Effector memory CD4-positive, alpha-beta T cell (primary cell): ENCODE results near the gene UMODL1.

Experiments
- DNase-seq, 3 donors: peaks; one replicate each; pipeline ENCODE4 v3.0.0-alpha.2; 2020
- H3K27ac ChIP-seq: 2 replicates; pipeline ENCODE4 v1.7.0; 2013; ENCODE audit warnings: mild to moderate bottlenecking, low read length, moderate library complexity; ENCODE audit not compliant: insufficient read depth, poor library complexity, severe bottlenecking
- H3K27me3 ChIP-seq: replicated peaks from 2 replicates; pipeline ENCODE4 v1.7.0; 2013; ENCODE audit warnings: mild to moderate bottlenecking, low read length; ENCODE audit not compliant: insufficient read depth, control insufficient read depth, poor library complexity, severe bottlenecking
- H3K36me3 ChIP-seq: 2 replicates; pipeline ENCODE4 v1.7.0; 2013; ENCODE audit warnings: mild to moderate bottlenecking, low read length, moderate library complexity; ENCODE audit not compliant: control insufficient read depth, insufficient read depth
- H3K4me1 ChIP-seq: 2 replicates; pipeline ENCODE4 v1.7.0; 2013; ENCODE audit warnings: low read length, mild to moderate bottlenecking; ENCODE audit not compliant: control insufficient read depth, insufficient read depth, poor library complexity, severe bottlenecking
- H3K4me3 ChIP-seq: 2 replicates; pipeline ENCODE4 v1.7.0; 2013; ENCODE audit warnings: low read length, low read depth, mild to moderate bottlenecking; ENCODE audit not compliant: insufficient read depth, poor library complexity, severe bottlenecking
- H3K9me3 ChIP-seq: 2 replicates; pipeline ENCODE4 v1.7.0; 2013; ENCODE audit warnings: mild to moderate bottlenecking, low read length, moderate library complexity; ENCODE audit not compliant: control insufficient read depth

UMODL1 gene

DNA sequence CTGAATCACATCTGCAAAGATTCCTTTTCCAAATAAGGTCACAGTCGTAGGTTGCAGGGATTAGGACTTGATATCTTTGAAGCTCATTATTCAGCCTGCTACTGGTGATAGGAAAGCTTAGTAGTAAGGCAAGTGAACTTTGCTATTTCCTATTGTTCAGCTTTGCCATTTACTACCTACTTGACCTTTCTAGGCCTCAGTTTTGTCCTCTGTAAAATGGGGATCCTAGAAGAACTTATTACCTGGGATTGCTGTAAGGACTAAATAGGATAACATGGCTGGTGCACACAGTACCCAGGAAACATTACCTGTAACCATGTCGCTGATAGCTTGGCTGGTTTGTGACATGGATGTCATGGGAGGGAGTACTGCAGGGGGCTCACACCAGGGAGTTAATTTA is 24.5 kb downstream of the UMODL1 start:
- DNase-seq: no peak
- no peaks in the 10 kb centered on the region for H3K9me3 ChIP-seq
- no peaks in the 10 kb centered on the region for H3K27me3 ChIP-seq
- H3K4me3 ChIP-seq: no peak overlapping the region
- H3K27ac ChIP-seq: no peak overlapping the region
- no peaks in the 10 kb centered on the region for H3K4me1 ChIP-seq
- H3K36me3 ChIP-seq: no peaks in the 10 kb centered on the region

DNA sequence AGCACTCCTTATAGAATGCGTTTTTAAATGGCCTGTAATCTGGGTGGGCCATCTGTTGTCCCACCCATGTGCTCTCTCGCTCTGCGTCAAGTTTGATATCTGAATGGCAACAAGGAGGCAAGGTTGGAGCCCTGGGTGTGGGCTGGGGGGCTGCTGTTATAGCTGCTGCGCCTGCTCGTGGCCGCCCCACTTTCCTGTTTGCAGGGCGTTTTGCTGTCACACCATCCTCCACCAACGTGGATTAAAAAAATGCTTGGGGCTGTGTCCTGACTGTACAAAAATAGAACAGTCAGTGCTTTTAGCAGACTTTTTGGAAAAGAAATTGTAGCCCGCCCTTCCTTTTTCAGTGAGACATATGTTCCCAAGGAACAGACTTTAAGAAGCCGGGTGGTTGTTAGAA is 25.4 kb downstream of the UMODL1 start:
- no peaks in the 10 kb centered on the region for H3K9me3 ChIP-seq
- H3K36me3 ChIP-seq: no peaks in the 10 kb centered on the region
- H3K4me3 ChIP-seq: no peak overlapping the region
- no peaks in the 10 kb centered on the region for H3K27me3 ChIP-seq
- no peak for DNase-seq
- no peaks in the 10 kb centered on the region for H3K4me1 ChIP-seq
- H3K27ac ChIP-seq: no peak overlapping the region

DNA sequence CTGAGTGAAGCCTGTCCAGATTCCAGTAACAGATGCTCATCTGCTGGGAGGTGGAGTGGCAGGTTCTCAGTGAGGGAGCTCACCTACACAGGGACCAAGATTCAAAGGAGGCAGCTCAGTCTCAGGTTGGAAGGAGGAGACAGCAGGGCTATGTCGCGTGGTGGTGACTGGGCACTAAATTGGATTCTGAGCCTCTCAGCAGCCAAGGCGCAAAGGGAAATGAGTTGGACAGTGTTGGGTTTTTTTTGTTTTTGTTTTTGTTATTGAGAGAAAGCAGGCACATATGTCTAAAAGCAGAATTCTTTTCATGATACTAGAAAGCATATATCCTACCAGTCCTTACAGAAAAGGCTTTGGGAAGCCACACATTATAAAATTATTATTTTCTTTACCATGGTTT is 26.2 kb downstream of the UMODL1 start:
- no peaks in the 10 kb centered on the region for H3K9me3 ChIP-seq
- H3K36me3 ChIP-seq: no peaks in the 10 kb centered on the region
- no peak overlapping the region for H3K4me3 ChIP-seq
- H3K27me3 ChIP-seq: no peaks in the 10 kb centered on the region
- DNase-seq: no peak
- H3K27ac ChIP-seq: no peak overlapping the region
- H3K4me1 ChIP-seq: no peaks in the 10 kb centered on the region

DNA sequence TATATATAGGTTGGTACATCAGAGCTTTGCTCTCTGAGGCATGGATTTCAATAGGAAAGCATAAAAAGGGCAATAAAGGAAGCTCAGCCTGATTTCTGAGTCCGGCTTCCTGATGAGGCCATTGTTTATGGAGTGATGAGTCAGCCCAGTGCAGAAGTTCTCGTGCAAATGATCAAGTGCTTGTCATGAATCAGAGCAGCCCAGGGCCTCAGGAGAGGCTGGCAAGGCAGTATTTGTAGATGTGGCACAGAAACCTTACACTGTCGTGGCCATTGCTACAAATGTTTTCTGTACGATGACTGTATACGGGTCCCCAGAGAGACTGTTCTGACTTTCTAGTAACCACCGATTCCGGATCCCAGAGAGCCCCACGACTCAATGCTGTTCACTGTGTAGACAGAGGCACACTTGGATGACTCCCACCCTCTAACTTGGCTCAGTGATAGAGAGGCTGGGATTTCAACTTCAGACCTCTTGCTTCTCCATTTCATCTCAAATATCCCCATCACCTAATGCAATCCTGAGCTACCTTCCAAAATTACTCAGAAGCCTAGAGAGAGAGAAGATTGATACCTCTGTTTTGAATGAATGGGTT is 26.8 kb downstream of the UMODL1 start:
- Histone ChIP-seq H3K4me1 (no peaks in the 10 kb centered on the region), H3K9me3 (no peaks in the 10 kb centered on the region), H3K4me3 (no peak overlapping the region), H3K36me3 (no peaks in the 10 kb centered on the region), H3K27ac (no peak overlapping the region), H3K27me3 (no peaks in the 10 kb centered on the region)
- no peak for DNase-seq

DNA sequence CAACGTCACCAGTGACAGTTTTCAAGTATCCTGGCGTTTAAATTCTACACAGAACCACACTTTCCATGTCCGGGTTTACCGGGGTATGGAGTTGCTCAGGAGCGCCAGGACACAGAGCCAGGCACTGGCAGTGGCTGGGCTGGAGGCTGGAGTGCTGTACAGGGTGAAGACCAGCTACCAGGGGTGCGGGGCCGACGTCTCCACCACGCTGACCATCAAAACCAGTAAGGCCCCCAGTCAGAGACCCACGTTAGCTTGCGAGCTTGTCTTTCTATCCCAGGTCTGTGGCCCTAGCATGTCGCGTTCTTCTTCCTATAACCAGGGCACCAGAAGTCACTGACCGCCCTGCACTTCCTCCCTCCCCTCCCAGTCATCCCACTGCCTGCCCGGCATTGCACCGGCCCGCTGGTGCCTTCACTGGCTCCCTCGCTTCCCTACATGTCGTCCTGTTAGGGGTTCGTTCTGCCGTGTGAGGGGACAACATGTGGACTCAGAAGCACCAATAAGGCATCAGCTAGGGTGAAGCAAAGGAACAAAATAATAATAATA is 27.9 kb downstream of the UMODL1 start:
- H3K27me3 ChIP-seq: no peaks in the 10 kb centered on the region
- H3K27ac ChIP-seq: no peak overlapping the region
- no peaks in the 10 kb centered on the region for H3K4me1 ChIP-seq
- no peaks in the 10 kb centered on the region for H3K9me3 ChIP-seq
- no peak overlapping the region for H3K4me3 ChIP-seq
- H3K36me3 ChIP-seq: no peaks in the 10 kb centered on the region
- no peak for DNase-seq

DNA sequence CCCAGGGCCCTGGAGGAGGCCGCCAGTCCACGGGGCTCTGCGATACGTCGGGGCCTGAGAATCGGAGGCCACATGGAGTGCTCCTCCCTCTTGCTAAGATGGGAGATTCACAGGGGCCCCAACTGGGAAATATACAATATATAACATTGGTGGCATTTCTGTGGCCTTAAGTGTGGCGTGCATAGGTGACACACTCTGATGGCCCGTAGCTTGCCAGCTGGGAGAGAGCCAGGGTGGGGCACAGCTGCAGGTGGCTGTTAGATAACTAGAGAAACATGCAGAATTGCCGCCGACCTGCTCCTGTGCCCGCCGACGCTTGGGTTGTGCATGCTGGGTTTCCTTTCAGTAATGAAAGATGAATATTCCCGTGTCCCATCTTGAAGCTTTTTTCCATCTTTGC is 30.1 kb downstream of the UMODL1 start:
- no peaks in the 10 kb centered on the region for H3K36me3 ChIP-seq
- no peak overlapping the region for H3K4me3 ChIP-seq
- H3K27ac ChIP-seq: no peak overlapping the region
- H3K27me3 ChIP-seq: no peaks in the 10 kb centered on the region
- H3K4me1 ChIP-seq: no peaks in the 10 kb centered on the region
- no peaks in the 10 kb centered on the region for H3K9me3 ChIP-seq
- DNase-seq: no peak

DNA sequence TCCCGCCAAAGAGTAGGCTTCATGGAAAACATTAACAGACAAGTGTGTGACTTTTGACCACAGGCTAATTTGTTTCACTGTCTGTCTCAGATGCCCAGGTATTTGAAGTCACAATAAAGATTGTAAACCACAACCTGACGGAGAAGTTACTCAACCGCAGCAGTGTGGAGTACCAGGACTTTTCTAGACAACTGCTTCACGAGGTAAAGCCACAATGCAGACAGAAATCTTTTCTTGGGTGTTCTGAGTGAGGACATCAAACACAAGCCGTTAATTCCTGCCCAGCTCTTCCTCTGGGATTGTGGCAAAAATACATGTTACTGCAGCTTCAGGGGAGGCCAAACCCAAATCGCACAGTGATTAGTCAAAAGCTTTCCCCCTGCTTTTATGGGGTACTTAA is 31.0 kb downstream of the UMODL1 start:
- H3K36me3 ChIP-seq: no peaks in the 10 kb centered on the region
- no peaks in the 10 kb centered on the region for H3K4me1 ChIP-seq
- no peaks in the 10 kb centered on the region for H3K27me3 ChIP-seq
- no peak overlapping the region for H3K27ac ChIP-seq
- no peaks in the 10 kb centered on the region for H3K9me3 ChIP-seq
- no peak overlapping the region for H3K4me3 ChIP-seq
- no peak for DNase-seq

DNA sequence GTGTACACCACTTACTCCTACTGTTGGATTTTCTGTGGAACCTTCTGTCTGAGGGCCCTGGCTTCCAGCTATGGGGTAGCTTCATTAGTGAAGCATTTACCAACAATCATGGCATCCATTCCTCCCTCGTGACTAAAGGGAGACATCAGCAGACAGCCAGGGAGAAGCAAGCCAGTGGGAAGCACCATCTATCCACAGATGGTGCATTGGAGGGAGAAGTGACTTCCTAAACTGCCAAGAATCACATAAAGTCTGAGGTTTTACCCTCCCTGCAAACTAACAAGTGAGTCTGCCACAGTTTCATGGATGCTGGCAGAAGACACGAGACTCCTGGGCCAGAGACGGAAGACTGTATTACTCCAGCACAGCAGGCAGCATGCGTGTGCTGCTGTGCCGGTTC is 31.4 kb downstream of the UMODL1 start:
- Histone ChIP-seq H3K4me1 (no peaks in the 10 kb centered on the region), H3K9me3 (no peaks in the 10 kb centered on the region), H3K4me3 (no peak overlapping the region), H3K27me3 (no peaks in the 10 kb centered on the region), H3K36me3 (no peaks in the 10 kb centered on the region), H3K27ac (no peak overlapping the region)
- DNase-seq: no peak

GRCh38 chr21:42102991-42103390 is 31.9 kb downstream of the UMODL1 start:
- H3K4me1 ChIP-seq: no peaks in the 10 kb centered on the region
- H3K36me3 ChIP-seq: no peaks in the 10 kb centered on the region
- no peak for DNase-seq
- no peak overlapping the region for H3K4me3 ChIP-seq
- no peak overlapping the region for H3K27ac ChIP-seq
- no peaks in the 10 kb centered on the region for H3K9me3 ChIP-seq
- no peaks in the 10 kb centered on the region for H3K27me3 ChIP-seq

DNA sequence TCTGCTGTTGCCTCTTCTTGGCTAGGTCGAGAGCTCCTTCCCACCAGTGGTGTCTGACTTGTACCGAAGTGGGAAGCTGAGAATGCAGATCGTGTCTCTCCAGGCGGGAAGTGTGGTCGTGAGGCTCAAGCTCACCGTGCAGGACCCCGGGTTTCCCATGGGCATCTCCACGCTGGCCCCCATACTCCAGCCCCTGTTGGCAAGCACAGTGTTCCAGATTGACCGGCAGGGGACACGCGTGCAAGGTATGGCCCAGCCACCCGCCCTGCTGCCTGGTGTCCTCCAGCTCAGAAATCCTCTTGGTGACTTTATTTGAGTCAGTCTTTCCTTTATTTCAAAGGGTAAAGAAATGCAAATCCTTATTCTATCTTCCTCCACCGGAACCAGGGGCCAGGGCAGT is 32.7 kb downstream of the UMODL1 start:
- Histone ChIP-seq H3K27ac (no peak overlapping the region), H3K4me3 (no peak overlapping the region), H3K4me1 (no peaks in the 10 kb centered on the region), H3K9me3 (no peaks in the 10 kb centered on the region), H3K36me3 (no peaks in the 10 kb centered on the region), H3K27me3 (no peaks in the 10 kb centered on the region)
- no peak for DNase-seq
